Measurements from ENCODE around the gene HNRNPDL. TPM values are rescaled to one million over a fixed set of nuclear protein-coding genes. Genes with fewer than 3 reads are reported as not detected.

Gene HNRNPDL
- total and polyA plus RNA-seq, 2 of the 13 experiments (the other 11 are each of a cell fraction or from before 2014, with no cell fraction given), result 167 to 414 TPM

DNA sequence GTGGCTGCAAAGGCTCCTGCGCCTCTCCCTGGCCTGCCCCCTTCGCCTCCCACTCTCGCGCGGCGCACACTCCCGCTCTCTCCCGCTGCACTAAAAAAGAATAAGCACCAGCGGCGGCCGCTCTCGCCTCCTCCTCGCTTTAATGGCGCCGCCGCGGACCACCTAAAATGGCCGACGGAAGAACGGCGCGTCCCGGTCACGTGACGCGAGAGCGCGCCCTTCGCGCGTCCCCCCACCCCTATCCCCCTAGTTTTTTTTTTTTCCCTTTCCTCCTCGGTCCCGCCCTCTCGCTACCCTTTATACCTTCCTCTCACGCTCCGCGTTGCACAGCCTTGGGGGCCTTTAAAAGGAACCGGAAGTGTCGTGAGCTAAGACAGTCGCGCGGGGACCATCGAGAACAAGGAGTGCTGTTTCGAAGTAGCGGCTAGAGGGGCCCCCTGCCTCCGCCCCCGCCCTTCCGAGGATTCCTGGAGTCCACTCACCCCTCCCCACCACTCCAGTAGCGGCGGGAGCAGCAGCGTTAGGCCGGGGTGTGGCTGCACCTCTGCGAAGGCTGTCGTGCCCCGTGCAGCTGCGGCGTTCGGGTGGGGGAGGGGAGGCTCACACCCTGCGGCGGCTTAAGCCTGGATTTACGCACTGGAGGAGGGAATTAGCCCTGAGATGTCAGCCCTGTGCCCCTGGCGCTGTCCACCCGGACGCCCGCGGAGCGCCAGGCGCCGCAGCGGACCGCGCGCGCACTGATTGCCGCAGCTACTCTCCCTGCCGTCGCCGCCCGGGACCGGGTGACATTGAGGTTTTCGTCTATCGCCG is 56.2 kb downstream of the HNRNPDL start, which contains the start of gene HNRNPD (continued):
- TF ChIP-seq ZNF414 (CRISPR knock-in tag; IDR thresholded peaks at IDR 0.05) (peak; percentile 95; the same call in 1 of the 2 replicates), ZNF343 (CRISPR knock-in tag; IDR thresholded peaks at IDR 0.05) (peak; percentile 95), ZNF879 (CRISPR knock-in tag; IDR thresholded peaks at IDR 0.05) (peak; percentile 76; the same call in 1 of the 2 replicates), NR2C2 (CRISPR knock-in tag; IDR thresholded peaks at IDR 0.05; ENCODE audit: borderline replicate concordance) (peak; percentile 78), FLYWCH1 (CRISPR knock-in tag; IDR thresholded peaks at IDR 0.05) (no peak), ZNF788 (CRISPR knock-in tag; IDR thresholded peaks at IDR 0.05; ENCODE audit: borderline replicate concordance) (peak; percentile 92), ZBTB3 (CRISPR knock-in tag; IDR thresholded peaks at IDR 0.05; ENCODE audit: borderline replicate concordance, low read depth) (peak; percentile 68; the same call in 1 of the 2 replicates), ZNF557 (CRISPR knock-in tag; IDR thresholded peaks at IDR 0.05) (peak; percentile 50; the same call in 1 of the 2 replicates), ZNF550 (CRISPR knock-in tag; IDR thresholded peaks at IDR 0.05; ENCODE audit: borderline replicate concordance) (no peak; the same call in 1 of the 2 replicates), HNRNPLL (IDR thresholded peaks at IDR 0.05; ENCODE audit: low read depth, low read length, poor library complexity, severe bottlenecking) (peak; percentile 98), ZNF12 (CRISPR knock-in tag; IDR thresholded peaks at IDR 0.05) (peak; percentile 93), ZNF713 (CRISPR knock-in tag; IDR thresholded peaks at IDR 0.05) (no peak), GLMP (CRISPR knock-in tag; IDR thresholded peaks at IDR 0.05; ENCODE audit: borderline replicate concordance) (peak; percentile 27; the same call in 1 of the 2 replicates), SMAD1 (CRISPR knock-in tag; IDR thresholded peaks at IDR 0.05; ENCODE audit: borderline replicate concordance, low read depth) (0 out of 2 replicates have a peak, but pooled peaks have one; percentile 32), FOXA1 (IDR thresholded peaks at IDR 0.05) (no peak), FOXA1 (CRISPR knock-in tag; IDR thresholded peaks at IDR 0.05) (peak; percentile 44; the same call in 1 of the 2 replicates), BCL6 (CRISPR knock-in tag; IDR thresholded peaks at IDR 0.05) (peak; percentile 99), KDM5B (CRISPR knock-in tag; IDR thresholded peaks at IDR 0.05; ENCODE audit: borderline replicate concordance) (peak; percentile 53), HNRNPUL1 (IDR thresholded peaks at IDR 0.05; ENCODE audit: low read depth, low read length) (no peak), TRIM24 (CRISPR knock-in tag; IDR thresholded peaks at IDR 0.05) (0 out of 2 replicates have a peak, but pooled peaks have one; percentile 23), MED1 (CRISPR knock-in tag; IDR thresholded peaks at IDR 0.05) (peak; percentile 82), NPAS2 (CRISPR knock-in tag; IDR thresholded peaks at IDR 0.05; ENCODE audit: borderline replicate concordance) (no peak), ZNF230 (CRISPR knock-in tag; IDR thresholded peaks at IDR 0.05) (no peak)
- TF ChIP-seq, protein P1, sequence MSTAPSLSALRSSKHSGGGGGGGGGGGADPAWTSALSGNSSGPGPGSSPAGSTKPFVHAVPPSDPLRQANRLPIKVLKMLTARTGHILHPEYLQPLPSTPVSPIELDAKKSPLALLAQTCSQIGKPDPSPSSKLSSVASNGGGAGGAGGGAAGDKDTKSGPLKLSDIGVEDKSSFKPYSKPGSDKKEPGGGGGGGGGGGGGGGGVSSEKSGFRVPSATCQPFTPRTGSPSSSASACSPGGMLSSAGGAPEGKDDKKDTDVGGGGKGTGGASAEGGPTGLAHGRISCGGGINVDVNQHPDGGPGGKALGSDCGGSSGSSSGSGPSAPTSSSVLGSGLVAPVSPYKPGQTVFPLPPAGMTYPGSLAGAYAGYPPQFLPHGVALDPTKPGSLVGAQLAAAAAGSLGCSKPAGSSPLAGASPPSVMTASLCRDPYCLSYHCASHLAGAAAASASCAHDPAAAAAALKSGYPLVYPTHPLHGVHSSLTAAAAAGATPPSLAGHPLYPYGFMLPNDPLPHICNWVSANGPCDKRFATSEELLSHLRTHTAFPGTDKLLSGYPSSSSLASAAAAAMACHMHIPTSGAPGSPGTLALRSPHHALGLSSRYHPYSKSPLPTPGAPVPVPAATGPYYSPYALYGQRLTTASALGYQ (CRISPR knock-in tag; IDR thresholded peaks at IDR 0.05), result peak; percentile 68
- TF ChIP-seq, protein P2, sequence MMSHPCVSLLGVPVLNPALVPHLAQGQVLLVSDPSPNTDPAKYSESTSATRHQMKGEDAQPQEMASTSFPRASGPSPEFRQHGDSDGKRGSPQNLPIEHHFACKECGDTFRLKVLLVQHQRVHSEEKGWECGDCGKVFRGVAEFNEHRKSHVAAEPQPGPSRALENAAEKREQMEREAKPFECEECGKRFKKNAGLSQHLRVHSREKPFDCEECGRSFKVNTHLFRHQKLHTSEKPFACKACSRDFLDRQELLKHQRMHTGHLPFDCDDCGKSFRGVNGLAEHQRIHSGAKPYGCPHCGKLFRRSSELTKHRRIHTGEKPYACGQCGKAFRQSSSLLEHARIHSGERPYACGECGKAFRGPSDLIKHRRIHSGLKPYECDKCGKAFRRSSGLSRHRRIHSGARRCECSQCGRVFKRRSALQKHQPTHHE (CRISPR knock-in tag; IDR thresholded peaks at IDR 0.05; ENCODE audit: borderline replicate concordance), result peak; percentile 21; the same call in 1 of the 2 replicates
